HG03460 (cell line): Measurements from ENCODE around the gene SERPINA5.

Source experiments
- ATAC-seq: cut with Tn5 transposase; IDR thresholded peaks from one replicate; pipeline ENCODE4 v1.9.1; 2021; ENCODE audit not compliant: unreplicated experiment

Gene SERPINA5

GRCh38 chr14:94548999-94549985, 31.9 kb upstream of the SERPINA5 start:
- no peak for ATAC-seq

- ATAC-seq = no peak
Observed at GRCh38 chr14:94550041-94550440, 31.2 kb upstream of the SERPINA5 start.

GRCh38 chr14:94555991-94556390, 25.2 kb upstream of the SERPINA5 start:
- no peak for ATAC-seq

- no peak for ATAC-seq
Observed at GRCh38 chr14:94557327-94557726, 23.9 kb upstream of the SERPINA5 start.

- no peak for ATAC-seq
Observed at GRCh38 chr14:94558842-94559241, 22.4 kb upstream of the SERPINA5 start.

- no peak for ATAC-seq
Observed at GRCh38 chr14:94559638-94560290, 21.5 kb upstream of the SERPINA5 start.

GRCh38 chr14:94560291-94560665, 20.9 kb upstream of the SERPINA5 start:
- ATAC-seq = no peak

GRCh38 chr14:94560751-94561655, 20.2 kb upstream of the SERPINA5 start, which contains the start of gene SERPINA4:
TSS of gene SERPINA4 (plus strand) at chr14:94561442. CDS start at chr14:94563483, 2,041 bp downstream.
- ATAC-seq = no peak

GRCh38 chr14:94561656-94562010, 19.6 kb upstream of the SERPINA5 start:
- ATAC-seq = no peak

- ATAC-seq = no peak
Observed at GRCh38 chr14:94562022-94562421, 19.2 kb upstream of the SERPINA5 start.

GRCh38 chr14:94562941-94563883, 18.0 kb upstream of the SERPINA5 start:
- no peak for ATAC-seq

GRCh38 chr14:94564381-94564780, 16.8 kb upstream of the SERPINA5 start:
- ATAC-seq = no peak

GRCh38 chr14:94568186-94568585, 13.0 kb upstream of the SERPINA5 start:
- no peak for ATAC-seq

GRCh38 chr14:94569381-94570001, 11.7 kb upstream of the SERPINA5 start:
- no peak for ATAC-seq

GRCh38 chr14:94570002-94570400, 11.2 kb upstream of the SERPINA5 start:
- ATAC-seq = no peak

GRCh38 chr14:94570440-94570839, 10.8 kb upstream of the SERPINA5 start:
- ATAC-seq = no peak

- ATAC-seq = no peak
Observed at GRCh38 chr14:94571395-94571794, 9.8 kb upstream of the SERPINA5 start.

- no peak for ATAC-seq
Observed at GRCh38 chr14:94571950-94572349, 9.3 kb upstream of the SERPINA5 start.

- ATAC-seq = no peak
Observed at GRCh38 chr14:94572637-94573303, 8.5 kb upstream of the SERPINA5 start.
